SH-SY5Y (cell line): ENCODE results near the gene PDE3B.

Source experiments
- GATA2 ChIP-seq: IDR thresholded peaks from 2 replicates; pipeline ENCODE4 v1.6.1; 2011; ENCODE audit warnings: mild to moderate bottlenecking, low read depth, low read length
- GATA3 ChIP-seq: IDR thresholded peaks from 2 replicates; pipeline ENCODE4 v1.6.1; 2011; ENCODE audit warnings: low read depth, mild to moderate bottlenecking, low read length, moderate library complexity

Gene PDE3B

DNA sequence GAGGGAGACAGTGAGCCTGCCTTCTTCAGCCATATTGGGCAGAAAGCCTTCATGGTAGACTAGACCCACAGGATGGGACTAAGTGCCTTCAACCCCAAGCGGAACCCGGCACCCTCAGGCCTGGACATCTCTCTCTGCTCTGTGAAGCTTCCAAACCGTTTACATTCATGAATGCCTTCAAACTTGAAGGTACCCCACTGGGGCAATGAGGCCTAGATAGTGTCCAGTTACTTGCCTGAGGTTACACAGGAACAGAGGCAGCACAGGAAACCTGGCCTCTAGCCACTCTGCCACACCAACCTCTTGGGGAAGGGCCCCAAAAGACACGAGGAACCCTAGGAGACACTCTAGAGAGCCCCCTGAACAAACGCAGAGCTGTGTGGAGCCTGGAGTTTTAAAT lies 263.0 kb downstream of the PDE3B start:
- TF ChIP-seq GATA2 (no peak), GATA3 (no peak)

DNA sequence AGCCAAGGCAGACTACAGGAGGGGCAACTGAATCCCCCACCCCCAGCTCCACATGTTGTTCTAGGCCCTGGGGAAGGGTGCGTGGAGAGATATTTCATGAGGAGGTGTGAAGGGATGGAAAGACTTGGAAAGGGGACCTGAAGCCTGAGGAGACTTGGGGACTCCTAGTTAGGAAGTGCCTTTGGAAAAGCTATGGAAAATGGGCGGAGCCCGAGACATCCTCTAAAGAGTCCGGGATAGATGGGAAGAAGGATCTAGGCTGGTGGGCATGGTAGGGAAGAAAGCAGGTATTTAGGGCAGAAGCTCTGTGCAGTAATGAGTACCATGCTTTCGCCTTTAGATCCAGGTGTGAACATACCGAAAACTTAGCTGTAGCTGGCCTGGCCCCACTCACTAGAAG lies 263.4 kb downstream of the PDE3B start:
- TF ChIP-seq GATA2 = no peak
- TF ChIP-seq GATA3 = no peak

DNA sequence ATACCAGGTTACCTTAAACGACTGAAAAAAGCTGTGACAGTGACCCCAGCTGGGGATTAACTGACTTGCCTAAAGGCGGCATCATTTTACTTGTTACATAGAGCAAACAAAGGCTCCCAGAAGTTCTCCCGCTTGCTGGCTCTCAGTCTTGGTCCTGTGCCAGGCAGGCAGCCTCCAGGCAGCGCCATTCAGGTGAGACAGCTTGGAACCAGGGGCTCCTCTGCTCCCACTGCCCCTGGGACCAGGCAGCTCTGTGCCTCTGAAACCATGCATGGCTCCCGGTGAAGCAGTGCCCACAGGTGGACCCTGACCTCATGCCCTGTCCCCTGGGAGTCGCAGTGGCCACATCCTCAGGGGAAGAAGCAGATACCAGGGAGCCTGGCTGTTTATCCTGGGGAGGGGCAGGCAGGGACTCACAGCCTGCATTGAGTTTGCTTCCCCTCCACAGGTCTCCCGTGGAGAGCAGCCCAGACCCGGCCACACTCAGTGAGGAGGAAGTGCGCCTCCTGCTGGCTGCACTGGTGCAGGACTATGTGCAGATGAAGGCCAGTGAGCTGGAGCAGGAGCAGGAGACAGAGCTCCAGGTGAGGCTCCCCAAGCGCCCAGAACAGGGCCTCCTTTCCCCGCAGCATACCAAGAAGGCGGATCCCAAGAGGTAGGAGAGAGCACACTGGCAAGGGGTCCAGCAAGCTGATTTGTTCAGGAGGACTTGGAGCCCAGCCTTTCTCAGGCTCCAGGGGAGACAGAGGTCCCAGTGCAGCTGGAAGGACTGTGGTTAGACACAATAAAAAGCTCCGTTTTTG lies 264.0 kb downstream of the PDE3B start:
- no peak for TF ChIP-seq GATA3
- no peak for TF ChIP-seq GATA2

DNA sequence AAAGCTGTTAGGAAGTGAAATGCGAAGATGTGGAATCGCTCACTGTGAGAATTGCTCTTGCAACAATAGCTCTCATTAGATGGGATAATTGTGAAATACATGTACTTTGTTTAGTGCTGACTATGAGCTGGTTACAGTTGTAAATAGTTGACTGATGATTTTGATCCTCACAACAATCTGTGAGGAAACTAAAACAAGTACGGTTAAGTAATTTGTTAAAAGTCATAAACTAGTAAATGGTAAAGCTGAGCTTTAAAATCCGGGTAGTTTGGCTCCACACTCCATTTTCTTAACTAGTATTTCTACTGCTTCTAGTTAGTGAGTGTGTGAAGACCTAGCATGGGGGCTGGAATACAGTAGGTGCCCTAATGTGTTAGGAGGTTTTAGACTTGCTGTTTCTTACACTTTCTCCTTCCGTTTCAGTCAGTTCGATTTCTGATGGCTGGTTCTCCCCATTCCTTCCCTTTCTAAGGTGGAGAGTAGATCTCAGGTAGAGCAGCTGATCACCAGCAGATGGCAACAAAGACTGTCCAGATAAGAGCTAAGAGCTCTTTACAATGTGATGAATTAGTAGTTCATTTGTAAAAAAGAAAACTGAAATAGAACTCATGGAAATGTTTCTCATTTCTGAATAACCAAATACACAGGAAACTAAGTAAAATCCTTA lies 264.7 kb downstream of the PDE3B start:
- no peak for TF ChIP-seq GATA2
- TF ChIP-seq GATA3 = no peak

DNA sequence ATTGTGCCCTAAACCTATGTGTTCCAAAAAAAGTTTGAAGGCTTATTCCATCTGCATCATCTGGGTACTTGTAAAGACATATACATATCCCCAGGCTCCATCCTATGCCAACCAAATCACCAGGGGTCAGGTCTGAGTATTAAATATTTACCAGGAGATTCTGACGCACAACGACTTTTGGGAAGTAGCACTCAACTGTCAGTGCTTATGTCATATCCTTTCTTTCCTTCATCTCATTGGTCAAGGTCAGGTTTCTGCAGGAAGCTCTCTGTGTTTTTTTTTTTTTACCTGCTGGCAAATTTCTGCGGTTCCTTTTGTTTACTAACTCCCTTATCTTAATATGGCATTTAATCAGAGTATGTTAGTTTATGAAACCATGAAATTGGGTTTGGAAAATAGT lies 270.9 kb downstream of the PDE3B start:
- TF ChIP-seq GATA3 (no peak), GATA2 (no peak)

DNA sequence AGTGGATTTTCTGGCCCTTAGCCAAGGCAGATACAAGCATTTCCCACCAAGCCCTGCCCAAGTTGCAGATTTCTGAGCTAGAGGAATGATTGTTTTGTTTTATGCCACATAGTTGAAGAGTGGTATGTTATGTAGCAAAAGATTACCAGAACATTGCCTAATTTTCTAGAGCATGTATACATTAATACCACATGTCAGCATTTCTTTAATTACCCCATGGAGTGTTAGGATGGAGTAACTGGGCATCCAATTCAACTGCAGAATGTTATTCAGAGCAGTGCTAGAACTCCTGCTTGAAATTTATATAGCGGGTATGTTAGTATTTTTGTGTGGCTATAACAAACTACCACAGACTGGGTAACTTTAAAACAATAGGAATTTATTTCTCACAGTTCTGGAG lies 272.8 kb downstream of the PDE3B start:
- TF ChIP-seq GATA3 = no peak
- no peak for TF ChIP-seq GATA2
